Jurkat, Clone E6-1 (cell line): ENCODE data around the gene SKP1.

ENCODE experiments used
- DNase-seq: peaks from one replicate; pipeline ENCODE4 v3.0.0-alpha.2; 2011; ENCODE audit warnings: low read depth, low spot score
- H3K4me3 ChIP-seq: 2 replicates; pipeline ENCODE4 v1.5.1; 2011; ENCODE audit warnings: mild to moderate bottlenecking, low read length, control low read depth, moderate library complexity

Gene SKP1

GRCh38 chr5:134100283-134101091 lies 76.3 kb downstream of the SKP1 start:
- DNase-seq = no peak
- H3K4me3 ChIP-seq = no peak overlapping the region

GRCh38 chr5:134099939-134100282 lies 76.8 kb downstream of the SKP1 start:
- H3K4me3 ChIP-seq = no peak overlapping the region

DNA sequence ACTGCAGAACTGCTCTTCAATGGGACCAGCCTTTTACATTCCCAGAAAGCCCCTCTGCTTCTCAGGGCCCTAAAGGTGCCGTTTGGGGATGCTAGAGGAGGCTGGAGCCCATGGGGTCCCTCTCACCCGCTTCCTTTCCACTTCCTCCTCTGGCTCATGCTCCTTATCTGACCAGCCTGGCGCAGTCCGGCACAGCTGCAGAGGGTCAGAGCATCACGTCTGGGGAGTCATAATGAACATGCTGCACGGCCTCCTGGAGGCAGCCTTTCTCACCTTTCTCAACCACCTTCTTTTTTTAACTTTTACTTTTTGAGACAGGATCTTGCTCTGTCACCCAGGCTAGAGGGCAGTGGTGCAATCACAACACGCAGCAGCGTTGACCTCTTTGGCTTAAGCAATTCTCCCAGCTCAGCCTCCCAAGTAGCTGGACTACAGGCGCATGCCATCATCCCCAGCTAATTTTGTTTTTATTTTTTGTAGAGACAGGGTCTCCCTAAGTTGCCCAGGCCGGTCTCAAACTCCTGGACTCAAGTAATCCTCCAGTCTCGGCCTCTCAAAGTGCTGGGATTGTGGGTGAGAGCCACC lies 77.4 kb downstream of the SKP1 start:
- DNase-seq = no peak

More at GRCh38 chr5:134099939-134100282, 76.8 kb downstream of the SKP1 start:
- no peak for DNase-seq

More for the DNA sequence above, 77.4 kb downstream of the SKP1 start:
- no peak overlapping the region for H3K4me3 ChIP-seq
